Measurements from ENCODE around the gene FAM193B.
"Not testable (repeated sequence)": the region's sequence is repeated elsewhere in the genome, so short reads cannot be mapped to it uniquely, and the experiment has no call there.

GRCh38 chr5:177534433-177534832, 19.9 kb downstream of the FAM193B start:
- not testable (repeated sequence) for TF ChIP-seq EP300, POLR2A (IDR thresholded peaks at IDR 0.05)
- TF ChIP-seq, protein P1, sequence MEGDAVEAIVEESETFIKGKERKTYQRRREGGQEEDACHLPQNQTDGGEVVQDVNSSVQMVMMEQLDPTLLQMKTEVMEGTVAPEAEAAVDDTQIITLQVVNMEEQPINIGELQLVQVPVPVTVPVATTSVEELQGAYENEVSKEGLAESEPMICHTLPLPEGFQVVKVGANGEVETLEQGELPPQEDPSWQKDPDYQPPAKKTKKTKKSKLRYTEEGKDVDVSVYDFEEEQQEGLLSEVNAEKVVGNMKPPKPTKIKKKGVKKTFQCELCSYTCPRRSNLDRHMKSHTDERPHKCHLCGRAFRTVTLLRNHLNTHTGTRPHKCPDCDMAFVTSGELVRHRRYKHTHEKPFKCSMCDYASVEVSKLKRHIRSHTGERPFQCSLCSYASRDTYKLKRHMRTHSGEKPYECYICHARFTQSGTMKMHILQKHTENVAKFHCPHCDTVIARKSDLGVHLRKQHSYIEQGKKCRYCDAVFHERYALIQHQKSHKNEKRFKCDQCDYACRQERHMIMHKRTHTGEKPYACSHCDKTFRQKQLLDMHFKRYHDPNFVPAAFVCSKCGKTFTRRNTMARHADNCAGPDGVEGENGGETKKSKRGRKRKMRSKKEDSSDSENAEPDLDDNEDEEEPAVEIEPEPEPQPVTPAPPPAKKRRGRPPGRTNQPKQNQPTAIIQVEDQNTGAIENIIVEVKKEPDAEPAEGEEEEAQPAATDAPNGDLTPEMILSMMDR (IDR thresholded peaks at IDR 0.05) = not testable (repeated sequence)

Measured in sigmoid colon (tissue), 4 donors.